Activated naive CD8-positive, alpha-beta T cell treated with anti-CD3 and anti-CD28 coated beads, Interleukin-2, amount 10 ng/mL, durations not matched to agents 7 days and 5 days (primary cell): ENCODE measurements around the gene CLN6. TPM values are rescaled to one million over a fixed set of nuclear protein-coding genes. Genes with fewer than 3 reads are reported as not detected.
"Not testable (repeated sequence)": the region's sequence is repeated elsewhere in the genome, so short reads cannot be mapped to it uniquely, and the experiment has no call there.

Source experiments
- ATAC-seq: fragments of 150-1000 bp; cut with Tn5 transposase; one replicate; pipeline ENCODE4 v1.10.0; 2021; ENCODE audit warnings: low read depth, moderate library complexity
- POLR2A ChIA-PET: fragments of 350-600 bp; sonication (Branson Sonifier 250); formaldehyde crosslinking; loops from one replicate; lab custom pipeline; 2021; ENCODE audit warnings: antibody characterized with exemption; lab: Charles Lee
- DNase-seq: peaks from one replicate; pipeline ENCODE4 v3.0.0; 2021
- H3K27ac Mint-ChIP-seq: one replicate; pipeline ENCODE4 v1.8.0; 2022; ENCODE audit warnings: mild to moderate bottlenecking, mixed read lengths
- H3K27me3 Mint-ChIP-seq: one replicate; pipeline ENCODE4 v1.8.0; 2022; ENCODE audit warnings: mild to moderate bottlenecking, moderate library complexity, mixed read lengths
- H3K36me3 Mint-ChIP-seq: one replicate; pipeline ENCODE4 v1.8.0; 2021; ENCODE audit warnings: mild to moderate bottlenecking, mixed read lengths
- H3K4me1 Mint-ChIP-seq: one replicate; pipeline ENCODE4 v1.8.0; 2021; ENCODE audit warnings: mixed read lengths
- H3K4me3 Mint-ChIP-seq: one replicate; pipeline ENCODE4 v1.8.0; 2022; ENCODE audit warnings: mild to moderate bottlenecking, moderate library complexity, mixed read lengths
- H3K9me3 Mint-ChIP-seq: one replicate; pipeline ENCODE4 v1.8.0; 2021; ENCODE audit warnings: mixed read lengths
- total RNA-seq, 2 experiments: library from RNA; stranded (reverse); gene quantifications; one replicate each; pipeline ENCODE4 v1.2.3, GENCODE V29; 2021

Gene CLN6
- total RNA-seq, 2 experiments from 2014 or later: 38.4 to 42.1 TPM

DNA sequence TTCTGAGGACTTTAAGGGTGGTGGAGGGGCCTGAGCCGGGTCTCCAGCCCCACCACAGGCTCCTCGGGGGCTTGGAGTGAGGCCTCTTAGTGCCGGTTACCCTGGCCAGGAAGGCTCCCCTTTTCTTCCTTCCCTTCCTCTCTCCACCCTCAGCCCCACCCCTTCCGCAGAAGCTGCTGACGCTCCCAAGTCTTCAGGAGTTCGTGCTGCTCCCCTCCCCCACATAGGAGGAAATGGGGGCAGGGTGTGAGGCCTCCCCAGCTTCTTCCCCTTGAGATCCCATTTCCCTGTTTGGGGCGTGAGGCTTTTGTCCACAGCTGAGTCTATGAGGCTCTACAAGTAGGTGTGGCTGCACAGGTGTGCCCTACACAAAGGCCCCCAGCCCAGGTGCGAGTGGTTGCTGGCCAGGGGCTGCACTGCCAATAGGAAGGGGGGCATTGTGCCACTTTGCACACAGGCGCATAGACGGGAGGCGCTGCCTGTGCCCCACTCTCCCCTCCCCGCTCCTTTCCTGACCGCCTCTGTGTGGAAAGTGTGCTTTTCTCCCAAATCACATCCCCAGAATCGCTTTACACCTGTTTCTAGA is 23.5 kb downstream of the CLN6 start:
- DNase-seq: no peak
- H3K4me3 Mint-ChIP-seq: peak overlapping the region; percentile 40
- no peaks in the 10 kb centered on the region for H3K9me3 Mint-ChIP-seq
- ATAC-seq: no peak
- peak overlapping the region; percentile 54 for H3K27ac Mint-ChIP-seq
- H3K27me3 Mint-ChIP-seq: no peaks in the 10 kb centered on the region
- POLR2A ChIA-PET: interaction anchor here (0.9 kb wide), 1 partner anchor 71 kb away, joined by 4 read pairs; the partner anchor contains the start of gene FEM1B
- peaks cover 3% of the 10 kb centered on the region for H3K36me3 Mint-ChIP-seq
- H3K4me1 Mint-ChIP-seq: peaks cover 25% of the 10 kb centered on the region

DNA sequence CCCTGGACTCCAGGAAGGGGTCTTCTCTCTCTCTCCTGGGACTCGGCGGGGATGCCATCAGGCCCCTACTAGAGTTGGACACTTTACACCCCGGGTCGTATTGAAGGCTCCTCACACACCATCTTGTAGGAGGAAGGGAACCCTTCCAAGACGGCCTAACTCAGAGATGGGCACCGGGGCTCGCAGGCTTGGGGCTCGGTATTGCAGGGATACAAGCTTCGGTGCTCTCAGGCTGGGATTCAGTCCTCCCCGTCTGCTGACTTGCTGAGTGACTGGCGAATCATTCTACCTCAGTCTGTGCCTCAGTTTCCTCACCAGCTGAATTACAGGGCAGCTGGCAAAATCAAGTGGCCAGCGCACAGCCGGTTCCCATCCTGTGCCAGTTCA is 24.0 kb downstream of the CLN6 start:
- Mint-ChIP-seq H3K4me3 (peak overlapping the region; percentile 40), H3K4me1 (peaks cover 25% of the 10 kb centered on the region), H3K27ac (peak overlapping the region; percentile 54), H3K27me3 (no peaks in the 10 kb centered on the region), H3K36me3 (peaks cover 3% of the 10 kb centered on the region), H3K9me3 (no peaks in the 10 kb centered on the region)
- POLR2A ChIA-PET: interaction anchor here (0.9 kb wide), 1 partner anchor 72 kb away, joined by 4 read pairs; the partner anchor contains the start of gene FEM1B
- ATAC-seq (no peak), DNase-seq (no peak)

DNA sequence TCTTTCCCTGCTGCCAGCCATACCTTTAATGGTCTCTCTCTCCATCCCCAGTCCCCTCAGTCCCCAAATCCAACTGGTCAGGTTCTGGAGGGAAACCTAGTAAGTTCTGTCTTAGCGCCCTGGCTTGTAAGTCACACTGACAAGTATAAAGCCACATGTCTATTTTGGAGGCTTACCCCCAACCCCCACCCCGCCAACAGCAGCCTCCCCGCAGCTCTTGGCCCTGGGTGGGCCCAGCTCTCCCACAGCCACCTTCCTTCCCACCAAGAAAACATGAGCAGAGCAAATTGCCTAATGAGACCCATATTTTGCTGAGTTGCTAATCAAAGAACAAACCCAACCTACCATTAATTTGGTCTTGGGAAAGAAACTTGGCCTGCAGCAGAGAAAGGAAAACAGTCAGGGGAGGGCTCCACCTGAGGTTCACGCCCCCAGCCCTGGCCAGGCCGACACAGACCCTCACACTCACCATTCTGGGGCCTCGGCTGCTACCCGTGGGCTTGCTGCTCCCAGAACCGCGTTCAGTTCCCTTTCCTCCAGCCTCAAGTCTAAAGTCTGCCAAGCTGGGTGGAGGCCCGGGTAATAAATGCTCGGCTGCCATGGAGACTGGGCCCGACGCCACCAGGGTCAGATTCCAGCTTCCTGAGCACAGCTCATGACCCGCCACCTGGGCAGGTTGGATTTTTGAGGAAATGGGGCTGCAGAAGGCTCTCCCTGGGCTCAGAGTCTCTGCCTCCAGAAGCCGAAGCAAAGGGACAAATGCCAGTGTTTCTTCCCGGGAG is 24.6 kb downstream of the CLN6 start, which contains the start of gene CALML4:
Gene CALML4, minus strand, starts transcription at position 557 of the 782 bp plus-strand sequence. Its CDS starts 85 bp downstream, at position 472.
- ATAC-seq: no peak
- Mint-ChIP-seq H3K4me3 (peak within 1 kb of the TSS; percentile 40), H3K4me1 (peaks cover 22% of the 10 kb centered on the region), H3K27ac (peak within 1 kb of the TSS; percentile 68), H3K9me3 (no peaks in the 10 kb centered on the region), H3K36me3 (peaks cover 3% of the 10 kb centered on the region), H3K27me3 (no peaks in the 10 kb centered on the region)
- POLR2A ChIA-PET: no interaction called here
- no peak for DNase-seq

DNA sequence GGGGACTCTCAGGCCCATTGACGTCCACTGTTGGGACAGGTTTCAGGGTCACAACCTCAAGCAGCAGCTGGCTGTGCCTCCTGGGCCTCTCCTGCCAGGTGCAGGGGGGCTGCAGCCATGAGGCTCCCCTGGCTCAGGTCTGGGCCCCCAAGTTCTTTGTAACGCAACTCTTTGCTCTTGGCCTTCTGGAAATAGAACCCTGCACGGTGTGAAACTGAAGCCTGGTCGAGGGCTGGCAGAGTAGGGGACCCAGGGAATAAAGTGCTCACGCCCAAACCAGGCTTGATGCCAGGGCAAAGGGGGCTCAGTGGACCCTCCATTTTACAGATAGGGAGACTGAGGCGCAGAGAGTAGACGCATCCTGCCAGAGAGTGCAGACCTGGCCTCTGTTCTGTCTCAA is 25.2 kb downstream of the CLN6 start:
- no peaks in the 10 kb centered on the region for H3K9me3 Mint-ChIP-seq
- no peak overlapping the region for H3K27ac Mint-ChIP-seq
- POLR2A ChIA-PET: no interaction called here
- peaks cover 17% of the 10 kb centered on the region for H3K4me1 Mint-ChIP-seq
- ATAC-seq: no peak
- peaks cover 6% of the 10 kb centered on the region for H3K36me3 Mint-ChIP-seq
- H3K4me3 Mint-ChIP-seq: no peak overlapping the region
- DNase-seq: no peak
- no peaks in the 10 kb centered on the region for H3K27me3 Mint-ChIP-seq

DNA sequence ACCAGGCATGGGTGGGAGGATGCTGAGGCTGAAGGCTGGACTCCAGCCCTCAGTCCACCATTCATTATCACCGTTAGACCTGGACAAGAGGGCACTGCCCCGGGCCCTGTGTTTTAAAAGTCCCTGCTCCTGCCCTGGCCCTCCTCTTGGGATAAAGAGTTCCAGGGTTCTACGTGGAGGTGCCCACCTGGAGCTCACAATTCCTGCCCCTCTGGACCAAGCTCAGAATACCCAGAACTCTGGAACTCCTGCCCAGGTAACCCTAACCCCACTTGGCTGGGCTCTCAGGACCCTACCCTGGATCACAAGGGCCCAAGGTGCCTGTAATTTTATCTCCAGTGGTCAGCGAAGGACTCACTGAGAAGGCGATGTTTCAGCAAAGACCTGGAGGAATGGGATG is 25.6 kb downstream of the CLN6 start:
- H3K36me3 Mint-ChIP-seq: peaks cover 6% of the 10 kb centered on the region
- peaks cover 13% of the 10 kb centered on the region for H3K4me1 Mint-ChIP-seq
- ATAC-seq (no peak), DNase-seq (no peak)
- POLR2A ChIA-PET: no interaction called here
- no peaks in the 10 kb centered on the region for H3K9me3 Mint-ChIP-seq
- no peak overlapping the region for H3K27ac Mint-ChIP-seq
- H3K27me3 Mint-ChIP-seq: no peaks in the 10 kb centered on the region
- H3K4me3 Mint-ChIP-seq: no peak overlapping the region

DNA sequence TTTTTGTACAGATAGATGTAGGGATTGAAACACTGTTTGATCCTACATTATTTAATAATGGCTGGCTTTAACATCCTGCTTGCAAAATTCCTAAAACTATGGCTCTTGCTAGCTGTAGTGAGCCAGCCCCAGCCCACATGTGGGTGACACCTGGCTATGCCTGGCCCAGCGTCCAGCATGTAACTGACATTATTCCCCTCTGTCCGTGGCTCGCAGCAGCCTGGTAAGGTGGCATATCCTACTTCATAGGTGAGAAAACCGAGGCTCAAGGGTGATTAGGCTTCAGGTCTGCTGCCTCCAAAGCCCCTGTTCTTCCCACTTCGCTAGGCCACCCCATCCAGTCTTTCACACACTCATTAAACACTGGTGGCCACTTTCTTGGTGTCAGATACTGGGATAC is 26.0 kb downstream of the CLN6 start:
- DNase-seq (no peak), ATAC-seq (no peak)
- no peak overlapping the region for H3K27ac Mint-ChIP-seq
- H3K27me3 Mint-ChIP-seq: no peaks in the 10 kb centered on the region
- peaks cover 6% of the 10 kb centered on the region for H3K36me3 Mint-ChIP-seq
- peaks cover 9% of the 10 kb centered on the region for H3K4me1 Mint-ChIP-seq
- H3K4me3 Mint-ChIP-seq: no peak overlapping the region
- POLR2A ChIA-PET: no interaction called here
- no peaks in the 10 kb centered on the region for H3K9me3 Mint-ChIP-seq

DNA sequence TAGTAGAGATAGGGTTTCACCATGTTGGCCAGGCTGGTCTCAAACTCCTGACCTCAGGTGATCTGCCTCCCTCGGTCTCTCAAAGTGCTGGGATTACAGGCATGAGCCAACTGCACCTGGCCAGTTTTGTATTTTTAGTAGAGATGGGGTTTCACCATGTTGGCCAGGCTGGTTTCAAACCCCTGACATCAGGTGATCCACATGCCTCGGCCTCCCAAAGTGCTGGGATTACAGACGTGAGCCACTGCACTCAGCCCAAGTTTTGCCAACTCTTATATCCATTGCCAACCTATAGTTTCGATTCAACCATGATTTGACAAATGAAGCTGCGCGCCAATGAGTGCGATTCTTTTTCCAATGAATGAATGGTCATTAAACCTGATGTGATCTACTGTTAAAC is 26.5 kb downstream of the CLN6 start:
- H3K4me1 Mint-ChIP-seq, H3K27me3 Mint-ChIP-seq, ATAC-seq, H3K9me3 Mint-ChIP-seq, H3K4me3 Mint-ChIP-seq, H3K36me3 Mint-ChIP-seq, H3K27ac Mint-ChIP-seq, POLR2A ChIA-PET, DNase-seq: not testable (repeated sequence)

DNA sequence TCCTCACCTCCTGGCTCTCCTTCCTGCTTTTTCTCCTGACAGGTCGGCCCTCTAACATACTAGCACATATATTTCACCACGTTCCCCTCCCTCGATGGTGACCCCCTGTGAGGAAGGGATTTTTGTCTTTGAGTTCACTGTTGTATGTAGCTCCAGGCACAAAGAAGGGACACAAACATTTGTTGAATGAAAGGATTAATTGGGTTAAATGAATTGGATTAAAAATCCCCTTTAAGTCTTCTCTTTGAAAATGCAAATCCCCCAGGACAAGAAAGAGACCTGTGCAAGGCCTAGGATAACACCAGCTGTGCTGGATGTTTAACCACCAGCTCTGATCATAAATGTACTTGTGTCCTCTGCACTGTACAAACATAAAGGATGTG is 27.7 kb downstream of the CLN6 start:
- Mint-ChIP-seq H3K9me3 (no peaks in the 10 kb centered on the region), H3K36me3 (peaks cover 8% of the 10 kb centered on the region), H3K27me3 (no peaks in the 10 kb centered on the region), H3K4me1 (peaks cover 5% of the 10 kb centered on the region), H3K4me3 (no peak overlapping the region), H3K27ac (peak overlapping the region; percentile 21)
- POLR2A ChIA-PET: no interaction called here
- ATAC-seq (no peak), DNase-seq (no peak)

DNA sequence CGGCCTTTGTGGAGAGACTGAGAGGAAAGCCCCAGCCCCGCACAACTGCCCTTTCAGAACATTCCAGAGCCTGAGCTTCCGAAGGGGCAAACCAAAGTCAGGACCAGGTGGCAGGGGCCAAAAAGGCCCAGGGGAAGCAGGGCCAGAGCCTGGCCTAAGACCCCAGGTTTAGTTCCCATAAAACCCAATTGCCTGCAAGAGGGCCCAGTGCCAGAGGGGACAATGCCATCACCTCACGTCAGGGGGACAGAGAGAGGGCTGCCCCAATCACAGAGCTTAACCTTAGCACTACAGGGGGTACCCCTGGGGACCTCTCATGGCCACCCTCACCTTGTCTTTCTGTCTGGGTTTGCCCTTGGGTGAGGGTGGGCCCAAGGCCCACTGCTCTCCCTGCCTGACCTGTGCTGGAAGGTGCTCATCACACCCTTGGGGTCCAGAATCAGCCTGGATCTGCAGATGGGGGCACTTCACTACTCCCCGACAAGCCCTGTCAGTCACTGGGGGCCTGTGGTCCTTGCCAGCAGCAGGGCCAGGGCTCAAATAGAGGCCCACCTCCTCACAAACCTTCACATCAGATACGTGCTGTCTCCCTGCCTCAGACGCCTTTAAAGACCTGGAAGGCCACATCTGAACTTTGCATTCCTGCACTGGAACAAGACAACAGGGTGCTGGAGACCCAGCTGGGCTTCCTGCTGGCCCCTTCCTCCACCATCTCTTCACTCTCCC is 28.2 kb downstream of the CLN6 start:
- H3K27me3 Mint-ChIP-seq: no peaks in the 10 kb centered on the region
- no peaks in the 10 kb centered on the region for H3K9me3 Mint-ChIP-seq
- H3K4me1 Mint-ChIP-seq: peaks cover 5% of the 10 kb centered on the region
- ATAC-seq: no peak
- peaks cover 8% of the 10 kb centered on the region for H3K36me3 Mint-ChIP-seq
- H3K27ac Mint-ChIP-seq: peak overlapping the region; percentile 21
- no peak overlapping the region for H3K4me3 Mint-ChIP-seq
- no peak for DNase-seq
- POLR2A ChIA-PET: no interaction called here

DNA sequence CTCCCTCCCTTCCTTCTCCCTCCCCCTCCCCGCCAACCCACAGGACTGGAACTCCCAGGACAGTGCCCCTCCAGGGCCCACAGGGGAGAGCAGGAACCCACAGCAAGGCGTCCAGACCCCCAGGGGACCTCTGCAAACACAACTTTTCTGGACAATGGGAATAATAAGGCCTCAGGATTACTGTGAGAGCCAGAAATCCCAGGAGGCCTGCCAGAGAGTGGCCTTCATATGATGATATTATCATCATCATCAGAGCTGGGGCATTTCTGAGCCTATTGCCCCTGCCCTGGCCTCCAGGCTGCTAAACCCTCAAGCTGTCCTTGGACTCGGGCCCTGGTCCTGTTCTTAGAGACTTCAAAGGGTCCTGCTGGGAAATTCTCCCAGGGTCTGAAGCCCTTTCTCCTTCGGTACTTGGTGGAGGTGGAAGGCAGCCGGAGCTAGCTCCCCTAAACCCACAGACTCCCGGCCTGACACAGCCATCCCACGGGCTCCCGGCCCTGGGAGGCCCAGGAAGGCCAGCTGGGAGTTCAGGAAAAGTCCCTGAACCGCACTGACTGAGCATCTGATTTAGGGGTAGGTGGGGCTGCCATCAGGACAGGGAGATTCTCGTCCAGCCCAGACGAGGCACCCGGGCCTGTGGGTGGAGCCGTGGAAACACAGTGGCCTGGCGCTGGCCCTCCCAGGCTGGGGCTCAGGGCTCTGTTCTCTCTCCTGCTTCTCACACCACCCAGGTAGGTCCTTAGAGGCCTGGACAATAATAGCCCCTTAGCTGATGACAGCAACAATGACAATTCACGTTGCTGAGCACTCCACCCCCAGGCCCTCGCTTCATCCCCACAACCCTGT is 29.3 kb downstream of the CLN6 start:
- no peak overlapping the region for H3K4me3 Mint-ChIP-seq
- peaks cover 8% of the 10 kb centered on the region for H3K36me3 Mint-ChIP-seq
- H3K9me3 Mint-ChIP-seq: no peaks in the 10 kb centered on the region
- H3K27me3 Mint-ChIP-seq: no peaks in the 10 kb centered on the region
- H3K4me1 Mint-ChIP-seq: peaks cover 4% of the 10 kb centered on the region
- POLR2A ChIA-PET: no interaction called here
- DNase-seq: no peak
- no peak overlapping the region for H3K27ac Mint-ChIP-seq
- ATAC-seq: no peak

DNA sequence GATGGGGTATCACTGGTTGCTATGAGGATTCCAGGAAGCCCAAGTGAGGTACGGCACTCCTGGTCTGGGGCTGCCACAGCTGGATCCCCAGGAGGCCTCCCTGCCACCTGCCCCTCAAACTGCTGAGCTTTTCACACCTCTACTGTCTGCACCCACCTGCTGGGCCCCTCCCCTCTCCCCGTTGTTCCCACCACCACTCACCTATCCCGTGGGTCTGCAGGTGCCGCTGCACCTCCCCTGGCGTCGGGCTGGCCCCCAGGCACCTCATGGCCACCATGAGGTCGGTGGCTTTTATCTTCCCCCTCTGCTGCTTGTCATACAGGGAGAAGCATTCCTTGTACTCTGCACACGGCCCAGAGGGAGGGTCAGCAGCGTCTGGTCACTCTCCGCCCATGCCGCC is 30.2 kb downstream of the CLN6 start:
- POLR2A ChIA-PET: no interaction called here
- H3K4me3 Mint-ChIP-seq: no peak overlapping the region
- DNase-seq: no peak
- peaks cover 6% of the 10 kb centered on the region for H3K36me3 Mint-ChIP-seq
- H3K9me3 Mint-ChIP-seq: no peaks in the 10 kb centered on the region
- H3K27ac Mint-ChIP-seq: no peak overlapping the region
- H3K27me3 Mint-ChIP-seq: no peaks in the 10 kb centered on the region
- ATAC-seq: no peak
- peaks cover 4% of the 10 kb centered on the region for H3K4me1 Mint-ChIP-seq

- DNase-seq (no peak), ATAC-seq (no peak)
- no peaks in the 10 kb centered on the region for H3K4me1 Mint-ChIP-seq
- no peaks in the 10 kb centered on the region for H3K9me3 Mint-ChIP-seq
- peak overlapping the region; percentile 65 for H3K27ac Mint-ChIP-seq
- H3K36me3 Mint-ChIP-seq: peaks cover 12% of the 10 kb centered on the region
- H3K4me3 Mint-ChIP-seq: no peak overlapping the region
- H3K27me3 Mint-ChIP-seq: no peaks in the 10 kb centered on the region
- POLR2A ChIA-PET: no interaction called here
Measured at GRCh38 chr15:68197661-68198437, 31.7 kb downstream of the CLN6 start.
